Measurements from ENCODE around the gene GNAI3. TPM values are rescaled to one million over a fixed set of nuclear protein-coding genes. Genes with fewer than 3 reads are reported as not detected.
A peak's percentile ranks its signal among the peaks of the same experiment; 100 is the strongest.

GNAI3 gene
- total and polyA plus RNA-seq, 8 donors, result 6.4 to 11.5 (median 10.8) TPM

- no peak for ATAC-seq
- peak in 2 of 4 donors; percentile 52 to 75 for DNase-seq
- H3K36me3 ChIP-seq, result no peaks in the 10 kb centered on the region
- no peaks in the 10 kb centered on the region for H3K9me3 ChIP-seq
- intact Hi-C loops (cut with DNase I), result loop anchor here in 1 of 2 donors (5.0 to 10.0 kb wide), 2 partner anchors 38 to 266 kb away; partner anchors contain the start of gene CYB561D1
- peaks cover 0 to 11% of the 10 kb centered on the region in 2 donors for H3K4me1 ChIP-seq
- H3K27me3 ChIP-seq, result no peaks in the 10 kb centered on the region
- H3K27ac ChIP-seq, result no peak overlapping the region
- TF ChIP-seq CTCF (IDR thresholded peaks at IDR 0.05), result no peak
- no peak overlapping the region for H3K4me3 ChIP-seq
These were observed 17.8 kb upstream of the GNAI3 start for GRCh38 chr1:109530457-109531087.

GRCh38 chr1:109531380-109531779 lies 17.0 kb upstream of the GNAI3 start:
- TF ChIP-seq CTCF (IDR thresholded peaks at IDR 0.05), result no peak
- DNase-seq, result no peak
- no peaks in the 10 kb centered on the region for H3K9me3 ChIP-seq
- no peaks in the 10 kb centered on the region for H3K27me3 ChIP-seq
- no peak overlapping the region for H3K27ac ChIP-seq
- no peak for ATAC-seq
- H3K36me3 ChIP-seq, result no peaks in the 10 kb centered on the region
- intact Hi-C loops (cut with DNase I), result loop anchor here in 1 of 2 donors (5.0 to 10.0 kb wide), 2 partner anchors 39 to 267 kb away; partner anchors contain the start of gene CYB561D1
- H3K4me3 ChIP-seq, result no peak overlapping the region
- H3K4me1 ChIP-seq, result peaks cover 0 to 11% of the 10 kb centered on the region in 2 donors

- Histone ChIP-seq H3K4me1 (peaks cover 0 to 11% of the 10 kb centered on the region in 2 donors), H3K4me3 (no peak overlapping the region), H3K9me3 (no peaks in the 10 kb centered on the region), H3K27ac (no peak overlapping the region), H3K27me3 (no peaks in the 10 kb centered on the region), H3K36me3 (no peaks in the 10 kb centered on the region)
- no peak for DNase-seq
- intact Hi-C loops (cut with DNase I), result loop anchor here in 1 of 2 donors (5.0 to 10.0 kb wide), 2 partner anchors 40 to 267 kb away; partner anchors contain the start of gene CYB561D1
- TF ChIP-seq CTCF (IDR thresholded peaks at IDR 0.05), result no peak
- no peak for ATAC-seq
These were observed 16.5 kb upstream of the GNAI3 start for GRCh38 chr1:109531826-109532364.

GRCh38 chr1:109532365-109533136 lies 15.9 kb upstream of the GNAI3 start:
- Histone ChIP-seq H3K36me3 (no peaks in the 10 kb centered on the region), H3K4me1 (peaks cover 0 to 11% of the 10 kb centered on the region in 2 donors), H3K27me3 (no peaks in the 10 kb centered on the region), H3K27ac (no peak overlapping the region), H3K9me3 (no peaks in the 10 kb centered on the region), H3K4me3 (no peak overlapping the region)
- TF ChIP-seq CTCF (IDR thresholded peaks at IDR 0.05), result peak; percentile 91 to 97
- intact Hi-C loops (cut with DNase I), result loop anchor here in 1 of 2 donors (5.0 to 10.0 kb wide), 2 partner anchors 40 to 268 kb away; partner anchors contain the start of gene CYB561D1
- DNase-seq (peak; percentile 66 to 94 (median 85)), ATAC-seq (peak; percentile 97)
